ENCODE measurements around the gene TBC1D14. TPM values are rescaled to one million over a fixed set of nuclear protein-coding genes. Genes with fewer than 3 reads are reported as not detected.

Gene TBC1D14
- total and polyA plus RNA-seq, 10 of the 15 experiments (the other 5 are each of a cell fraction or from before 2014, with no cell fraction given): 0.87 to 39.3 (median 30.1) TPM

DNA sequence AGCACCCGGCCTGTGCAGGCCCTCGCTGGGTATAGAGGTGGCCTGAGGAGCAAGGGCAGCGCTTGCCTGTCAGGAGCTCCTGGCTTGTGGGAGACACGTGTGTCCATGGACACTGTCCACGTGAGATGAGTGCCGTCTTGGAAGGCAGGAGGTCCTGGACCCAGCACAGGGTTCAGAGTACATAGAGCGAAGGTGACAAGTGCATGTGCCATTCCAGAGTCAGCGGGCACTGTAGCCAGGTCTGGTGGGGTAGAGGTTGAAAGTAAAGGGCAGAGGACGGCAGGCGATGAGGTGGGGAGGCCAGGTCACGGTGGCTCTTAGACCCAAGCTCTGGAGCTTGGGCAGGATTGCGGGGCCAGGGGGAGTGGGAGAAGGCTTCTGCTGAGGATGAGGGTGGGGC, 105.2 kb downstream of the TBC1D14 start (continued):
- TF ChIP-seq, protein P1, sequence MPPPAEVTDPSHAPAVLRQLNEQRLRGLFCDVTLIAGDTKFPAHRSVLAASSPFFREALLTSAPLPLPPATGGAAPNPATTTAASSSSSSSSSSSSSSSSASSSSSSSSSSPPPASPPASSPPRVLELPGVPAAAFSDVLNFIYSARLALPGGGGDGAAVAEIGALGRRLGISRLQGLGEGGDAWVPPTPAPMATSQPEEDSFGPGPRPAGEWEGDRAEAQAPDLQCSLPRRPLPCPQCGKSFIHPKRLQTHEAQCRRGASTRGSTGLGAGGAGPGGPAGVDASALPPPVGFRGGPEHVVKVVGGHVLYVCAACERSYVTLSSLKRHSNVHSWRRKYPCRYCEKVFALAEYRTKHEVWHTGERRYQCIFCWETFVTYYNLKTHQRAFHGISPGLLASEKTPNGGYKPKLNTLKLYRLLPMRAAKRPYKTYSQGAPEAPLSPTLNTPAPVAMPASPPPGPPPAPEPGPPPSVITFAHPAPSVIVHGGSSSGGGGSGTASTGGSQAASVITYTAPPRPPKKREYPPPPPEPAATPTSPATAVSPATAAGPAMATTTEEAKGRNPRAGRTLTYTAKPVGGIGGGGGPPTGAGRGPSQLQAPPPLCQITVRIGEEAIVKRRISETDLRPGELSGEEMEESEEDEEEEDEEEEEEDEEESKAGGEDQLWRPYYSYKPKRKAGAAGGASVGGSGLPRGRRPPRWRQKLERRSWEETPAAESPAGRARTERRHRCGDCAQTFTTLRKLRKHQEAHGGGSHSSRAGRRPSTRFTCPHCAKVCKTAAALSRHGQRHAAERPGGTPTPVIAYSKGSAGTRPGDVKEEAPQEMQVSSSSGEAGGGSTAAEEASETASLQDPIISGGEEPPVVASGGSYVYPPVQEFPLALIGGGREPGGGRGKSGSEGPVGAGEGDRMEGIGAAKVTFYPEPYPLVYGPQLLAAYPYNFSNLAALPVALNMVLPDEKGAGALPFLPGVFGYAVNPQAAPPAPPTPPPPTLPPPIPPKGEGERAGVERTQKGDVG (CRISPR knock-in tag; IDR thresholded peaks at IDR 0.05): no peak
- no peak for TF ChIP-seq POLR2AphosphoS5 (IDR thresholded peaks at IDR 0.05; ENCODE audit: low read length)
- no peak for TF ChIP-seq ASH2L (IDR thresholded peaks at IDR 0.05; ENCODE audit: borderline replicate concordance, low read depth)
- TF ChIP-seq, protein P2, sequence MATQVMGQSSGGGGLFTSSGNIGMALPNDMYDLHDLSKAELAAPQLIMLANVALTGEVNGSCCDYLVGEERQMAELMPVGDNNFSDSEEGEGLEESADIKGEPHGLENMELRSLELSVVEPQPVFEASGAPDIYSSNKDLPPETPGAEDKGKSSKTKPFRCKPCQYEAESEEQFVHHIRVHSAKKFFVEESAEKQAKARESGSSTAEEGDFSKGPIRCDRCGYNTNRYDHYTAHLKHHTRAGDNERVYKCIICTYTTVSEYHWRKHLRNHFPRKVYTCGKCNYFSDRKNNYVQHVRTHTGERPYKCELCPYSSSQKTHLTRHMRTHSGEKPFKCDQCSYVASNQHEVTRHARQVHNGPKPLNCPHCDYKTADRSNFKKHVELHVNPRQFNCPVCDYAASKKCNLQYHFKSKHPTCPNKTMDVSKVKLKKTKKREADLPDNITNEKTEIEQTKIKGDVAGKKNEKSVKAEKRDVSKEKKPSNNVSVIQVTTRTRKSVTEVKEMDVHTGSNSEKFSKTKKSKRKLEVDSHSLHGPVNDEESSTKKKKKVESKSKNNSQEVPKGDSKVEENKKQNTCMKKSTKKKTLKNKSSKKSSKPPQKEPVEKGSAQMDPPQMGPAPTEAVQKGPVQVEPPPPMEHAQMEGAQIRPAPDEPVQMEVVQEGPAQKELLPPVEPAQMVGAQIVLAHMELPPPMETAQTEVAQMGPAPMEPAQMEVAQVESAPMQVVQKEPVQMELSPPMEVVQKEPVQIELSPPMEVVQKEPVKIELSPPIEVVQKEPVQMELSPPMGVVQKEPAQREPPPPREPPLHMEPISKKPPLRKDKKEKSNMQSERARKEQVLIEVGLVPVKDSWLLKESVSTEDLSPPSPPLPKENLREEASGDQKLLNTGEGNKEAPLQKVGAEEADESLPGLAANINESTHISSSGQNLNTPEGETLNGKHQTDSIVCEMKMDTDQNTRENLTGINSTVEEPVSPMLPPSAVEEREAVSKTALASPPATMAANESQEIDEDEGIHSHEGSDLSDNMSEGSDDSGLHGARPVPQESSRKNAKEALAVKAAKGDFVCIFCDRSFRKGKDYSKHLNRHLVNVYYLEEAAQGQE (IDR thresholded peaks at IDR 0.05; ENCODE audit: low read depth, low read length): no peak
- TF ChIP-seq JUND (IDR thresholded peaks at IDR 0.05; ENCODE audit: low read depth, low read length): no peak
- no peak for TF ChIP-seq MTA3 (IDR thresholded peaks at IDR 0.05; ENCODE audit: borderline replicate concordance, low read length)
